ENCODE measurements around the gene ZNF154. TPM values are rescaled to one million over a fixed set of nuclear protein-coding genes. Genes with fewer than 3 reads are reported as not detected.

ZNF154 gene
- total RNA-seq, 4 donors from 2014 or later: 1.1 to 2.2 (median 1.8) TPM

GRCh38 chr19:57709616-57710015, 612 bp upstream of the ZNF154 start:
- 70 to 78% methylated on average over 4 to 15 of the region's 15 CpGs for WGBS, 2 donors (ENCODE audit: low coverage in 1 of 2)
- intact Hi-C loops (cut with DNase I; ENCODE audit: low total_unique reads) (no loop called here), in situ Hi-C loops (cut with MboI; ENCODE audit: low pct_ligation_motif_present in 1 of 4, low pct_unique_long_range_greater_than_20kb in 1 of 4, low sequenced_read_pairs in 3 of 4) (no loop called here)
- H3K27me3 ChIP-seq: no peaks in the 10 kb centered on the region
- peaks cover 21 to 33% of the 10 kb centered on the region in 2 donors for H3K9me3 ChIP-seq
- TF ChIP-seq EP300 (IDR thresholded peaks at IDR 0.05; ENCODE audit: low read depth): no peak
- no peak for TF ChIP-seq POLR2AphosphoS5 (IDR thresholded peaks at IDR 0.05)
- TF ChIP-seq CTCF (IDR thresholded peaks at IDR 0.05): no peak
- TF ChIP-seq POLR2A (IDR thresholded peaks at IDR 0.05): no peak
- peaks cover 0 to 4% (median 0%) of the 10 kb centered on the region in 4 donors for H3K4me1 ChIP-seq
- H3K4me3 ChIP-seq: peak overlapping the region in 1 of 4 donors; percentile 51
- peak overlapping the region in 2 of 4 donors; percentile 77 to 82 for H3K27ac ChIP-seq
- no peaks in the 10 kb centered on the region for H3K36me3 ChIP-seq
- no peak for DNase-seq

- in situ Hi-C loops (cut with MboI; ENCODE audit: low pct_ligation_motif_present in 1 of 4, low pct_unique_long_range_greater_than_20kb in 1 of 4, low sequenced_read_pairs in 3 of 4) (no loop called here), intact Hi-C loops (cut with DNase I; ENCODE audit: low total_unique reads) (no loop called here)
- Histone ChIP-seq H3K9me3 (peaks cover 46 to 59% of the 10 kb centered on the region in 2 donors), H3K27ac (no peak overlapping the region), H3K4me1 (peaks cover 0 to 4% (median 0%) of the 10 kb centered on the region in 4 donors), H3K27me3 (no peaks in the 10 kb centered on the region), H3K36me3 (no peaks in the 10 kb centered on the region), H3K4me3 (no peak overlapping the region)
- no peak for DNase-seq
- WGBS, 2 donors (ENCODE audit: low coverage in 1 of 2): 100% methylated on average over 1 of the region's 1 CpG; no CpG with 5 or more reads in 1 of the 2 donors
- TF ChIP-seq POLR2AphosphoS5 (IDR thresholded peaks at IDR 0.05): no peak
- TF ChIP-seq POLR2A (IDR thresholded peaks at IDR 0.05): no peak
- no peak for TF ChIP-seq EP300 (IDR thresholded peaks at IDR 0.05; ENCODE audit: low read depth)
Measured at GRCh38 chr19:57706346-57706745, 2.7 kb downstream of the ZNF154 start.

- TF ChIP-seq POLR2AphosphoS5 (IDR thresholded peaks at IDR 0.05) (no peak), CTCF (IDR thresholded peaks at IDR 0.05) (no peak), POLR2A (IDR thresholded peaks at IDR 0.05) (no peak), EP300 (IDR thresholded peaks at IDR 0.05; ENCODE audit: low read depth) (no peak)
- intact Hi-C loops (cut with DNase I; ENCODE audit: low total_unique reads): no loop called here
Measured at GRCh38 chr19:57701625-57702024, 7.4 kb downstream of the ZNF154 start.

GRCh38 chr19:57689750-57690149, 19.3 kb downstream of the ZNF154 start:
- 97 to 100% methylated on average over 3 of the region's 3 CpGs for WGBS, 2 donors (ENCODE audit: low coverage in 1 of 2)
- no peak for TF ChIP-seq EP300 (IDR thresholded peaks at IDR 0.05; ENCODE audit: low read depth)
- no peak for TF ChIP-seq CTCF (IDR thresholded peaks at IDR 0.05)
- TF ChIP-seq POLR2AphosphoS5 (IDR thresholded peaks at IDR 0.05): no peak
- TF ChIP-seq POLR2A (IDR thresholded peaks at IDR 0.05): no peak
- Histone ChIP-seq H3K4me1 (no peaks in the 10 kb centered on the region), H3K4me3 (no peak overlapping the region), H3K36me3 (peaks cover 1 to 39% (median 23%) of the 10 kb centered on the region in 4 donors), H3K9me3 (peaks cover 59 to 87% of the 10 kb centered on the region in 2 donors), H3K27me3 (no peaks in the 10 kb centered on the region), H3K27ac (no peak overlapping the region)
- DNase-seq: no peak
- intact Hi-C loops (cut with DNase I; ENCODE audit: low total_unique reads) (no loop called here), in situ Hi-C loops (cut with MboI; ENCODE audit: low pct_ligation_motif_present in 1 of 4, low pct_unique_long_range_greater_than_20kb in 1 of 4, low sequenced_read_pairs in 3 of 4) (no loop called here)

More at GRCh38 chr19:57701625-57702024, 7.4 kb downstream of the ZNF154 start:
- WGBS, 2 donors (ENCODE audit: low coverage in 1 of 2): 88 to 96% methylated on average over 4 to 6 of the region's 6 CpGs
- Histone ChIP-seq H3K4me3 (no peak overlapping the region), H3K9me3 (peaks cover 54 to 79% of the 10 kb centered on the region in 2 donors), H3K36me3 (no peaks in the 10 kb centered on the region), H3K27me3 (no peaks in the 10 kb centered on the region), H3K27ac (no peak overlapping the region), H3K4me1 (no peaks in the 10 kb centered on the region)
- no peak for DNase-seq
- in situ Hi-C loops (cut with MboI; ENCODE audit: low pct_ligation_motif_present in 1 of 4, low pct_unique_long_range_greater_than_20kb in 1 of 4, low sequenced_read_pairs in 3 of 4): no loop called here

Measured in transverse colon (tissue), 4 donors.